MM.1S (cell line): Measurements from ENCODE around the gene NOL4L.

Experiments
- EZH2 ChIP-seq: fragments of 300-600 bp; sonication (generic); optimal IDR thresholded peaks from 2 replicates; pipeline ENCODE3; 2017; ENCODE audit warnings: low read depth, mild to moderate bottlenecking, antibody characterized with exemption, low read length, mixed read lengths
- TF ChIP-seq, protein P1 (sequence below): fragments of 300-600 bp; sonication (generic); IDR thresholded peaks from 2 replicates; pipeline ENCODE4 v1.5.1; 2016; ENCODE audit warnings: antibody characterized with exemption, low read length, mixed read lengths

DNA sequence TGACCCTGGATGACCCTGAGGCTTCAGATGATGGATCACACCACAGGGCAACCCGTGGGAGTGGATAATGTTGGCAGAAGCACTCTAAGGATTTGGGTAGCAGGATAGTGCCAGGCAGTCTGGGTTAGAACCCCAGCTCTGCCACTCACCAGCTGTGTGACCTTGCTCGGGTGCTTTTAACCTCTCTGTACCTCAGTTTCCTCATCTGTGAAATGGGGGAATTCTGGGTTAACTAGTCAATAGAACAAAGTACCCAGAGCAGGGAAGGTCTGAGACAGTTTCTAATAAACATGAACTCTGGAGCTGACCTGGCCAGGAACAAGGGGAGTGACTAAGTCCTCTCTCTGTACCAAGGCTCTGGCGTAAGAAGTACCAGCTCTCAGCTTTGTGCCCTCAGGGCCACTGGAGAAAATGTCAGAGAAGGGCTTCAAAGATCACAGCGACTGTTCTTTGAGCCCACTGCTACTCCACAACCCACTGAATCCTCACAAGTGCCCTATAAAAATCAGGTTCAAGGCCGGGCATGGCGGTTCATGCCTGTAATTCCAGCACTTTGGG lies 14.7 kb upstream of the NOL4L start:
- TF ChIP-seq, protein P1, sequence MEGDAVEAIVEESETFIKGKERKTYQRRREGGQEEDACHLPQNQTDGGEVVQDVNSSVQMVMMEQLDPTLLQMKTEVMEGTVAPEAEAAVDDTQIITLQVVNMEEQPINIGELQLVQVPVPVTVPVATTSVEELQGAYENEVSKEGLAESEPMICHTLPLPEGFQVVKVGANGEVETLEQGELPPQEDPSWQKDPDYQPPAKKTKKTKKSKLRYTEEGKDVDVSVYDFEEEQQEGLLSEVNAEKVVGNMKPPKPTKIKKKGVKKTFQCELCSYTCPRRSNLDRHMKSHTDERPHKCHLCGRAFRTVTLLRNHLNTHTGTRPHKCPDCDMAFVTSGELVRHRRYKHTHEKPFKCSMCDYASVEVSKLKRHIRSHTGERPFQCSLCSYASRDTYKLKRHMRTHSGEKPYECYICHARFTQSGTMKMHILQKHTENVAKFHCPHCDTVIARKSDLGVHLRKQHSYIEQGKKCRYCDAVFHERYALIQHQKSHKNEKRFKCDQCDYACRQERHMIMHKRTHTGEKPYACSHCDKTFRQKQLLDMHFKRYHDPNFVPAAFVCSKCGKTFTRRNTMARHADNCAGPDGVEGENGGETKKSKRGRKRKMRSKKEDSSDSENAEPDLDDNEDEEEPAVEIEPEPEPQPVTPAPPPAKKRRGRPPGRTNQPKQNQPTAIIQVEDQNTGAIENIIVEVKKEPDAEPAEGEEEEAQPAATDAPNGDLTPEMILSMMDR: no peak
- no peak for TF ChIP-seq EZH2
